Keratinocyte (primary cell): Measurements from ENCODE around the gene PTPN12.

Experiments
- CTCF ChIP-seq, 3 experiments: IDR thresholded peaks in 1 of 3; conservative IDR thresholded peaks in 1 of 3; optimal IDR thresholded peaks in 1 of 3; 2 replicates in 2 of 3; 3 replicates in 1 of 3; pipeline versions ENCODE3 to v1.5.1; 2011; ENCODE audit warnings: low read length in 3 of 3, mild to moderate bottlenecking in 3 of 3, moderate library complexity in 2 of 3, control low read depth in 1 of 3, inconsistent platforms in 1 of 3; ENCODE audit not compliant: insufficient read depth in 2 of 3; ENCODE audit errors: extremely low read depth in 1 of 3
- EZH2 ChIP-seq: IDR thresholded peaks from one replicate; pipeline ENCODE4 v1.6.1; 2012; ENCODE audit warnings: inconsistent platforms, mild to moderate bottlenecking, low read length, moderate library complexity

DNA sequence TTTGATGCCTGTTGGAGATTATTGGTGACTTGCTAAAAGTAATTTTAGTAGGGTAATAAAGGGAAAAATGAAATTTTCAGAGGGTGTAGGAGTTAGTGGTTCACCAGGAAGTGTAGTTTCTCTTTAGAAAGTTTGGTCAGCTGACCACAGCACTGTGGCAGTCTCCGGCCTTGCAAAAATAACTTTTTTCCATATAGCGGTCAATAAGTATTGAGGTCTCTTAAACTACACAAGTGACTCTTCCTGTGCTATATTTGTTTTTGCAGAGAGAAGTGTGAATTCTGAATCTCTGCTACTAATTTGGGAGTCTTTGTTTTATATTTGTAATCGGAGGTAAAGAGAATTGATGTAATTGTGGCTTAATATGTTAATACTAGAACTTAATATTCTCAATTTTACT, 24.3 kb downstream of the PTPN12 start:
- no peak for TF ChIP-seq CTCF (optimal IDR thresholded peaks at IDR 0.05 in 1 of 3, IDR thresholded peaks at IDR 0.05 in 1 of 3, conservative IDR thresholded peaks at IDR 0.05 in 1 of 3; ENCODE audit: extremely low read depth in 1 of 3, insufficient read depth in 2 of 3, low read length in 3 of 3)
- TF ChIP-seq EZH2 = no peak
